IPS DF 6.9 (cell line): ENCODE results near the gene PPID.
"Not testable (repeated sequence)": the region's sequence is repeated elsewhere in the genome, so short reads cannot be mapped to it uniquely, and the experiment has no call there.

Experiments used
- DNase-seq: peaks from one replicate; pipeline ENCODE4 v3.0.0-alpha.2; 2013; ENCODE audit warnings: low read depth, low spot score
- H3K27ac ChIP-seq: one replicate; pipeline ENCODE4 v1.5.1; 2013; ENCODE audit warnings: low read length, control low read depth
- H3K27me3 ChIP-seq: 2 replicates; pipeline ENCODE4 v1.6.1; 2013; ENCODE audit warnings: mild to moderate bottlenecking, low read length; ENCODE audit not compliant: control insufficient read depth, insufficient read depth
- H3K36me3 ChIP-seq: 2 replicates; pipeline ENCODE4 v1.6.1; 2013; ENCODE audit warnings: low read length; ENCODE audit not compliant: control insufficient read depth, insufficient read depth
- H3K4me1 ChIP-seq: 2 replicates; pipeline ENCODE4 v1.6.1; 2013; ENCODE audit warnings: low read length; ENCODE audit not compliant: control insufficient read depth, insufficient read depth
- H3K4me3 ChIP-seq: 2 replicates; pipeline ENCODE4 v1.5.1; 2013; ENCODE audit warnings: mild to moderate bottlenecking, low read length
- H3K9me3 ChIP-seq: 2 replicates; pipeline ENCODE4 v1.6.1; 2013; ENCODE audit warnings: low read length, inconsistent platforms; ENCODE audit not compliant: control insufficient read depth, insufficient read depth
- WGBS: extraction: QIAGEN DNeasy Blood & Tissue Kit; methylation state at CpG from one replicate; pipeline ENCODE4 v1.1.7; 2013; ENCODE audit warnings: mixed read lengths, missing lambda C conversion rate; ENCODE audit not compliant: insufficient read length, insufficient coverage; 5-methylcytosine and 5-hydroxymethylcytosine counted together

PPID gene

GRCh38 chr4:158729716-158730559 lies 6.7 kb upstream of the PPID start:
- no CpG with 5 or more reads among the region's 5 CpGs for WGBS
- no peak overlapping the region for H3K4me3 ChIP-seq
- H3K4me1 ChIP-seq = no peaks in the 10 kb centered on the region
- DNase-seq = no peak
- H3K27ac ChIP-seq = no peak overlapping the region
- no peaks in the 10 kb centered on the region for H3K36me3 ChIP-seq
- no peaks in the 10 kb centered on the region for H3K9me3 ChIP-seq
- H3K27me3 ChIP-seq = no peaks in the 10 kb centered on the region

DNA sequence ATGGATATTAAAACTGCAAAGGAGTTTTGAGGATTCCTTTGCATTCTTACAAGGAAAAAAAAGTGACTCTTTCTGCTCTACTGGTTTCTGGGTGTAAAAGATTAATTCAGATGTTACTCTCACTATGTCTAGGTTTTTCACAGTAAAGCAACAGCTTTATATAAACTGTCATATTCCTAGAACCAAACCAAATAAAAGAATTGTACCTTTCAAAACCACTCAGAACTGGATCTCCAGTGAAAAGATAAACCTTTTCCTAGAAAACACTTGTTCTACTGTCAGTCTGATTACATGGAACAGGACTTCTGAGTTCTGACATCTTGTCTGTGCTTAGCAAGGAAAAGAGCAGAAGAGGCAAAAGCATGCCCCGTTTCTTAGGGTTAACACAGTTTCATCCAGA lies 5.0 kb upstream of the PPID start:
- Histone ChIP-seq H3K36me3 (no peaks in the 10 kb centered on the region), H3K4me1 (no peaks in the 10 kb centered on the region), H3K9me3 (no peaks in the 10 kb centered on the region), H3K27me3 (no peaks in the 10 kb centered on the region), H3K27ac (no peak overlapping the region), H3K4me3 (no peak overlapping the region)
- no peak for DNase-seq
- no CpG with 5 or more reads among the region's 1 CpG for WGBS

DNA sequence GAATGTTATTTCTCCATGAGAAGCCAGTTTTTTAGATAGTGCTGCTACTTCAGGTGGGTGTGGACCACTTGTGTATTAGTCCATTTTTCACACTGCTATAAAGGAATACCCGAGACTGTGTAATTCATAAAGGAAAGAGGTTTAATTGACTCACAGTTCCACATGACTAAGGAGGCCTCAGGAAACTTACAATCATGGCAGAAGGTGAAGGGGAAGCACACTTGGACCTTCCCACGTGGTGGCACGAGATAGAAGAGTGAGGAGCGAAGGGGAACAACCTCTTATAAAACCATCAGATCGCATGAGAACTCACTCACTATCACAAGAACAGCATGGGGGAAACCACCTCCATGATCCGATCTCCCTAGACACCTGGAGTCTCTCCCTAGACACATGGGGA lies 3.4 kb upstream of the PPID start:
- Histone ChIP-seq H3K9me3 (no peaks in the 10 kb centered on the region), H3K4me1 (no peaks in the 10 kb centered on the region), H3K27me3 (no peaks in the 10 kb centered on the region), H3K27ac (no peak overlapping the region), H3K4me3 (no peak overlapping the region), H3K36me3 (no peaks in the 10 kb centered on the region)
- no CpG with 5 or more reads among the region's 6 CpGs for WGBS
- no peak for DNase-seq

- Histone ChIP-seq H3K27ac (no peak overlapping the region), H3K4me1 (no peaks in the 10 kb centered on the region), H3K4me3 (no peak overlapping the region), H3K27me3 (no peaks in the 10 kb centered on the region), H3K9me3 (no peaks in the 10 kb centered on the region), H3K36me3 (peaks cover 3% of the 10 kb centered on the region; the same call in 1 of the 2 replicates)
- WGBS = no CpG with 5 or more reads among the region's 4 CpGs
- no peak for DNase-seq
Measured at GRCh38 chr4:158724637-158725036, 1.4 kb upstream of the PPID start.

GRCh38 chr4:158722291-158722916 lies 792 bp downstream of the PPID start:
- Histone ChIP-seq H3K36me3 (peaks cover 7% of the 10 kb centered on the region; the same call in 1 of the 2 replicates), H3K9me3 (no peaks in the 10 kb centered on the region), H3K27ac (no peak overlapping the region), H3K27me3 (no peaks in the 10 kb centered on the region), H3K4me1 (no peaks in the 10 kb centered on the region), H3K4me3 (peak overlapping the region; percentile 91; the same call in 1 of the 2 replicates)
- WGBS = no CpG with 5 or more reads among the region's 16 CpGs
- no peak for DNase-seq

- WGBS = no CpG with 5 or more reads among the region's 1 CpG
- no peaks in the 10 kb centered on the region for H3K27me3 ChIP-seq
Measured at GRCh38 chr4:158721680-158722079, 1.5 kb downstream of the PPID start.

DNA sequence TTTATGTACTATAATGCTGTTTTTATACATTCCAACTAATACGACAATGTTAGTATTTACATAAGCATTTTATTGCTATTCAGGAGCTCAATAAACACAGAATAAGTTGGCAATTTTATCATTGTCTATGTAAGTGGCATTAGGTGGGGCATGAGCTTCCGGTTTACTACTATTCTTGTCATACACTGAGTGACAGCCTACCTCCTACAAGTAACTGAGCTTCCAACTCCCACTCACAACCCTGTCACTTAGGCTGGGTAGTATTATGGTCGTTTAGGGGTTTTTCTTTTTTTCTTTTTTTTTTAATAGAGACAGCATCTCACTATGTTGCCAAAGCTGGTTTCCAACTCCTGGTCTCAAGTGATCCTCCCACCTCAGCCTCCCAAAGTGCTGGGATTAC lies 7.4 kb downstream of the PPID start:
- Histone ChIP-seq H3K27ac (no peak overlapping the region), H3K4me3 (no peak overlapping the region), H3K9me3 (no peaks in the 10 kb centered on the region), H3K27me3 (no peaks in the 10 kb centered on the region), H3K4me1 (no peaks in the 10 kb centered on the region), H3K36me3 (peaks cover 13% of the 10 kb centered on the region; the same call in 1 of the 2 replicates)
- WGBS = no CpG with 5 or more reads among the region's 3 CpGs
- no peak for DNase-seq

More at GRCh38 chr4:158721680-158722079, 1.5 kb downstream of the PPID start:
- no peaks in the 10 kb centered on the region for H3K4me1 ChIP-seq
- H3K36me3 ChIP-seq = peaks cover 10% of the 10 kb centered on the region; the same call in 1 of the 2 replicates
- no peaks in the 10 kb centered on the region for H3K9me3 ChIP-seq
- no peak for DNase-seq
- H3K27ac ChIP-seq = no peak overlapping the region
- H3K4me3 ChIP-seq = no peak overlapping the region

GRCh38 chr4:158714937-158715336 lies 8.3 kb downstream of the PPID start:
- no peak for DNase-seq
- no peak overlapping the region for H3K27ac ChIP-seq
- H3K4me3 ChIP-seq = no peak overlapping the region
- no peaks in the 10 kb centered on the region for H3K27me3 ChIP-seq
- H3K4me1 ChIP-seq = no peaks in the 10 kb centered on the region
- H3K36me3 ChIP-seq = peaks cover 13% of the 10 kb centered on the region; the same call in 1 of the 2 replicates
- no CpG with 5 or more reads among the region's 4 CpGs for WGBS
- no peaks in the 10 kb centered on the region for H3K9me3 ChIP-seq

- H3K4me3 ChIP-seq, DNase-seq, H3K9me3 ChIP-seq, H3K4me1 ChIP-seq, H3K27ac ChIP-seq, H3K27me3 ChIP-seq, H3K36me3 ChIP-seq: not testable (repeated sequence)
- WGBS = no CpG with 5 or more reads among the region's 4 CpGs
Measured at GRCh38 chr4:158712622-158713021, 10.6 kb downstream of the PPID start.

DNA sequence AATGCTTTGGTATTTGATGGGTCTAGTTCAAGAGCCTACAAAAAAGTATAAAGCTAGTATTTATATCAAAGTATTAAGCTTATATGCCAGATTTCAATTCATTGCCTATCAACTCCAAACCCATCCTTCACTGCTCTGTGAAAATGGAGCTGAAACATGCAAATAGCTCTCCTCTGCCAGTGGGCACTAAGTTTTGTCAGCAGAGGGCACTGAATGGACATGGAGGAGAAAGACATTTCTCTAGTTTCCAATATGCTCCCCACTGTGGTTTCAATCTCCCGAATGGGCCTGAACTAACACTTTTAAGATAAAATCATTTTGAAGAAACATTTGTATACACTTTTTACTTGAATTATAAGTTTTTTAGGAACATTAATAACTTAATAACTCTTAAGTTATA lies 12.4 kb downstream of the PPID start:
- H3K9me3 ChIP-seq = no peaks in the 10 kb centered on the region
- H3K4me3 ChIP-seq = no peak overlapping the region
- H3K4me1 ChIP-seq = no peaks in the 10 kb centered on the region
- H3K36me3 ChIP-seq = peaks cover 3% of the 10 kb centered on the region; the same call in 1 of the 2 replicates
- DNase-seq = no peak
- H3K27ac ChIP-seq = no peak overlapping the region
- H3K27me3 ChIP-seq = no peaks in the 10 kb centered on the region
- WGBS = no CpG with 5 or more reads among the region's 1 CpG
